ENCODE data around the gene MYOM3. TPM values are rescaled to one million over a fixed set of nuclear protein-coding genes. Genes with fewer than 3 reads are reported as not detected.

Gene MYOM3
- polyA plus RNA-seq, 1 donor (not counting 4 experiments of a cell fraction or from before 2014, with no cell fraction given): 0.49 TPM

GRCh38 chr1:24134376-24134775, 22.4 kb upstream of the MYOM3 start:
- Histone ChIP-seq H3K79me2 (ENCODE audit: control insufficient read depth, insufficient read depth, low read length) (no peaks in the 10 kb centered on the region), H3K27me3 (ENCODE audit: control insufficient read depth, extremely low read depth, insufficient read depth, low read length) (no peaks in the 10 kb centered on the region), H3K4me2 (ENCODE audit: control insufficient read depth, extremely low read depth, insufficient read depth, low read depth, low read length) (no peak overlapping the region), H3K4me3 (ENCODE audit: control insufficient read depth in 2 of 3, extremely low read depth in 1 of 3, insufficient read depth in 2 of 3, low read depth in 1 of 3, low read length in 3 of 3) (no peak overlapping the region), H3K4me1 (ENCODE audit: control insufficient read depth, extremely low read depth, insufficient read depth, low read length) (no peaks in the 10 kb centered on the region), H4K20me1 (ENCODE audit: control insufficient read depth, extremely low read depth, insufficient read depth, low read length) (no peaks in the 10 kb centered on the region), H3K36me3 (ENCODE audit: control insufficient read depth in 2 of 2, extremely low read depth in 1 of 2, insufficient read depth in 2 of 2, low read length in 2 of 2) (no peaks in the 10 kb centered on the region), H3K9me3 (ENCODE audit: control insufficient read depth, low read depth, low read length) (no peaks in the 10 kb centered on the region), H3K9ac (ENCODE audit: control insufficient read depth, extremely low read depth, insufficient read depth, low read length) (no peak overlapping the region), H3K9me1 (ENCODE audit: control insufficient read depth, extremely low read depth, insufficient read depth, low read length) (no peaks in the 10 kb centered on the region), H3K27ac (ENCODE audit: control insufficient read depth, insufficient read depth, low read length) (no peak overlapping the region), H2AFZ (ENCODE audit: control insufficient read depth, low read length) (no peak overlapping the region)
- TF ChIP-seq, protein P1, sequence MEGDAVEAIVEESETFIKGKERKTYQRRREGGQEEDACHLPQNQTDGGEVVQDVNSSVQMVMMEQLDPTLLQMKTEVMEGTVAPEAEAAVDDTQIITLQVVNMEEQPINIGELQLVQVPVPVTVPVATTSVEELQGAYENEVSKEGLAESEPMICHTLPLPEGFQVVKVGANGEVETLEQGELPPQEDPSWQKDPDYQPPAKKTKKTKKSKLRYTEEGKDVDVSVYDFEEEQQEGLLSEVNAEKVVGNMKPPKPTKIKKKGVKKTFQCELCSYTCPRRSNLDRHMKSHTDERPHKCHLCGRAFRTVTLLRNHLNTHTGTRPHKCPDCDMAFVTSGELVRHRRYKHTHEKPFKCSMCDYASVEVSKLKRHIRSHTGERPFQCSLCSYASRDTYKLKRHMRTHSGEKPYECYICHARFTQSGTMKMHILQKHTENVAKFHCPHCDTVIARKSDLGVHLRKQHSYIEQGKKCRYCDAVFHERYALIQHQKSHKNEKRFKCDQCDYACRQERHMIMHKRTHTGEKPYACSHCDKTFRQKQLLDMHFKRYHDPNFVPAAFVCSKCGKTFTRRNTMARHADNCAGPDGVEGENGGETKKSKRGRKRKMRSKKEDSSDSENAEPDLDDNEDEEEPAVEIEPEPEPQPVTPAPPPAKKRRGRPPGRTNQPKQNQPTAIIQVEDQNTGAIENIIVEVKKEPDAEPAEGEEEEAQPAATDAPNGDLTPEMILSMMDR (optimal IDR thresholded peaks at IDR 0.05 in 1 of 3, IDR thresholded peaks at IDR 0.05 in 1 of 3, conservative IDR thresholded peaks at IDR 0.05 in 1 of 3; ENCODE audit: extremely low read depth in 1 of 3, insufficient read depth in 2 of 3, low read length in 3 of 3): no peak
- TF ChIP-seq EZH2 (IDR thresholded peaks at IDR 0.05; ENCODE audit: low read length): no peak
- FAIRE-seq (no peak), DNase-seq (ENCODE audit: low read depth, low spot score) (no peak)
- dilution Hi-C loops (cut with MboI; ENCODE audit: extremely low pct_ligation_motif_present, low sequenced_read_pairs): no loop called here

- H3K4me2 ChIP-seq (ENCODE audit: control insufficient read depth, extremely low read depth, insufficient read depth, low read depth, low read length): no peak overlapping the region
- TF ChIP-seq, protein P1 (optimal IDR thresholded peaks at IDR 0.05 in 1 of 3, IDR thresholded peaks at IDR 0.05 in 1 of 3, conservative IDR thresholded peaks at IDR 0.05 in 1 of 3; ENCODE audit: extremely low read depth in 1 of 3, insufficient read depth in 2 of 3, low read length in 3 of 3): no peak
- TF ChIP-seq EZH2 (IDR thresholded peaks at IDR 0.05; ENCODE audit: low read length): no peak
- H3K4me3 ChIP-seq (ENCODE audit: control insufficient read depth in 2 of 3, extremely low read depth in 1 of 3, insufficient read depth in 2 of 3, low read depth in 1 of 3, low read length in 3 of 3): no peak overlapping the region
- H3K27me3 ChIP-seq (ENCODE audit: control insufficient read depth, extremely low read depth, insufficient read depth, low read length): no peaks in the 10 kb centered on the region
- H3K36me3 ChIP-seq (ENCODE audit: control insufficient read depth in 2 of 2, extremely low read depth in 1 of 2, insufficient read depth in 2 of 2, low read length in 2 of 2): no peaks in the 10 kb centered on the region
- H3K27ac ChIP-seq (ENCODE audit: control insufficient read depth, insufficient read depth, low read length): no peak overlapping the region
- dilution Hi-C loops (cut with MboI; ENCODE audit: extremely low pct_ligation_motif_present, low sequenced_read_pairs): no loop called here
- no peak for DNase-seq (ENCODE audit: low read depth, low spot score)
- H3K4me1 ChIP-seq (ENCODE audit: control insufficient read depth, extremely low read depth, insufficient read depth, low read length): no peaks in the 10 kb centered on the region
- no peak overlapping the region for H2AFZ ChIP-seq (ENCODE audit: control insufficient read depth, low read length)
- no peaks in the 10 kb centered on the region for H3K9me1 ChIP-seq (ENCODE audit: control insufficient read depth, extremely low read depth, insufficient read depth, low read length)
- H4K20me1 ChIP-seq (ENCODE audit: control insufficient read depth, extremely low read depth, insufficient read depth, low read length): no peaks in the 10 kb centered on the region
- no peaks in the 10 kb centered on the region for H3K79me2 ChIP-seq (ENCODE audit: control insufficient read depth, insufficient read depth, low read length)
- no peak overlapping the region for H3K9ac ChIP-seq (ENCODE audit: control insufficient read depth, extremely low read depth, insufficient read depth, low read length)
- no peaks in the 10 kb centered on the region for H3K9me3 ChIP-seq (ENCODE audit: control insufficient read depth, low read depth, low read length)
- no peak for FAIRE-seq
Observed at GRCh38 chr1:24133819-24134218, 21.9 kb upstream of the MYOM3 start.
